Vagina (tissue), 2 donors: ENCODE measurements around the gene C11orf52.
A peak's percentile ranks its signal among the peaks of the same experiment; 100 is the strongest.

Source experiments
- POLR2A ChIP-seq, 2 donors: fragments of 450-650 bp; IDR thresholded peaks; one replicate each; pipeline ENCODE4 v1.6.1; 2017; ENCODE audit warnings: antibody characterized with exemption in 2 of 2, mild to moderate bottlenecking in 2 of 2, moderate library complexity in 2 of 2
- POLR2AphosphoS5 ChIP-seq, 2 donors: sonication (generic); formaldehyde crosslinking; IDR thresholded peaks; one replicate each; pipeline ENCODE4 v1.9.0; 2017; ENCODE audit warnings: antibody characterized with exemption in 2 of 2, mild to moderate bottlenecking in 2 of 2, low read depth in 1 of 2; ENCODE audit not compliant: insufficient read depth in 1 of 2
- TF ChIP-seq, protein P1 (sequence below), 3 experiments: fragments of 450-650 bp in 2 of 3; fragments of 200-600 bp in 1 of 3; sonication (generic) in 1 of 3; IDR thresholded peaks; one replicate each; pipeline ENCODE4 v1.5.1; 2017 to 2019; ENCODE audit warnings: antibody characterized with exemption in 3 of 3, mild to moderate bottlenecking in 2 of 3, moderate library complexity in 2 of 3

DNA sequence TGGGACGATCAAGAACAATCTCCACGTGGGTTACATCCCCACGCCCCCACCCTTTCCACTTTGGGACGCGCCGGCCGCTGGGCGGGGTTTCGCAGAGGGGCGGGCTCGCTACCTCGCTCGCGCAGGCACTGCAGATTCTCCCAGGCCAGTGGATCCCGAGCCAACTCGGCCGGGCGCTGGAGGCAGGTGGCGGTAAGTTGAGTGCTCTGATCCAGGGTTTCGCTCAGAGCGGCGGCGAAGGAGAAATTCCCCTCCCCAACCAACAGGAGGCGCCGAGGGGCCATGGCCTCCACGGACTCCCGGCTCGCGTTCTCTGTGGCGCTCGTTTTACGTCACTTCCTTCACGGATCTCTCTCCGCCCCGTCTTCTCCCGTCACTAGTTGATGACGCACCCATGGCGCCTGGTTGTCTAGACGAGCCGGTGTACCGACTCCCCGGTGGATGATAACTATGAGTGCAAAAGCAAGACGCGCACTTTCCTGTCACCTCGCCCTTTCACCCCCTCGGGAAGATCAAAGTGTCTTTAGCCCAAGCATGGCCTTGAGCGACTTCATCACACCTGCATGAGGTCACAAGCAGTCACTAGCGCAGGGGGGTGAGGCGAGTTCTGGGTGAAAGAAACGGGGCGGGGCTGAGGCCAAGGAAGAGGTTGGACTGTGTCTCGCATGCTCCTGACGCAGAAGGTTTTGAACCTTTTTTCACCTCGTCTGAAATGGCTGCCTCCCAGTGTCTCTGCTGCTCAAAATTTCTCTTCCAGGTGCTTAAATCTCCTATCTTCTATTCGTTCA lies 39.7 kb upstream of the C11orf52 start, which contains the start of the genes CFAP68 and FDXACB1:
- TF ChIP-seq, protein P1, sequence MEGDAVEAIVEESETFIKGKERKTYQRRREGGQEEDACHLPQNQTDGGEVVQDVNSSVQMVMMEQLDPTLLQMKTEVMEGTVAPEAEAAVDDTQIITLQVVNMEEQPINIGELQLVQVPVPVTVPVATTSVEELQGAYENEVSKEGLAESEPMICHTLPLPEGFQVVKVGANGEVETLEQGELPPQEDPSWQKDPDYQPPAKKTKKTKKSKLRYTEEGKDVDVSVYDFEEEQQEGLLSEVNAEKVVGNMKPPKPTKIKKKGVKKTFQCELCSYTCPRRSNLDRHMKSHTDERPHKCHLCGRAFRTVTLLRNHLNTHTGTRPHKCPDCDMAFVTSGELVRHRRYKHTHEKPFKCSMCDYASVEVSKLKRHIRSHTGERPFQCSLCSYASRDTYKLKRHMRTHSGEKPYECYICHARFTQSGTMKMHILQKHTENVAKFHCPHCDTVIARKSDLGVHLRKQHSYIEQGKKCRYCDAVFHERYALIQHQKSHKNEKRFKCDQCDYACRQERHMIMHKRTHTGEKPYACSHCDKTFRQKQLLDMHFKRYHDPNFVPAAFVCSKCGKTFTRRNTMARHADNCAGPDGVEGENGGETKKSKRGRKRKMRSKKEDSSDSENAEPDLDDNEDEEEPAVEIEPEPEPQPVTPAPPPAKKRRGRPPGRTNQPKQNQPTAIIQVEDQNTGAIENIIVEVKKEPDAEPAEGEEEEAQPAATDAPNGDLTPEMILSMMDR (IDR thresholded peaks at IDR 0.05): peak; percentile 92 to 98 (median 97)
- TF ChIP-seq POLR2A (IDR thresholded peaks at IDR 0.05) (no peak), POLR2AphosphoS5 (IDR thresholded peaks at IDR 0.05; ENCODE audit: insufficient read depth in 1 of 2, low read depth in 1 of 2) (peak; percentile 94 to 96)
